Activated T-helper 2 cell treated with anti-CD3 and anti-CD28 coated beads, Interferon-gamma antibody, Interleukin-2, Interleukin-4, amounts not matched to agents 10 μg/mL and 5 μg/mL and 100 μg/mL, durations not matched to agents 14 hours and 24 hours and 36 hours (primary cell): ENCODE measurements around the gene IGFBP3. TPM values are rescaled to one million over a fixed set of nuclear protein-coding genes. Genes with fewer than 3 reads are reported as not detected.

Experiments used
- DNase-seq: peaks from one replicate; pipeline ENCODE4 v3.0.0; 2021; ENCODE audit warnings: low spot score
- H3K27ac Mint-ChIP-seq: one replicate; pipeline ENCODE4 v1.8.0; 2021; ENCODE audit warnings: mixed read lengths
- H3K27me3 Mint-ChIP-seq: one replicate; pipeline ENCODE4 v1.8.0; 2021; ENCODE audit warnings: low read depth, mixed read lengths
- H3K36me3 Mint-ChIP-seq: one replicate; pipeline ENCODE4 v1.8.0; 2021; ENCODE audit warnings: low read depth, mixed read lengths
- H3K4me1 Mint-ChIP-seq: one replicate; pipeline ENCODE4 v1.8.0; 2021; ENCODE audit warnings: low read depth, mixed read lengths
- H3K4me3 Mint-ChIP-seq: one replicate; pipeline ENCODE4 v1.8.0; 2021; ENCODE audit warnings: low read depth, mild to moderate bottlenecking, moderate library complexity, mixed read lengths
- H3K9me3 Mint-ChIP-seq: one replicate; pipeline ENCODE4 v1.8.0; 2021; ENCODE audit warnings: mixed read lengths
- intact Hi-C: fragments of 100-400 bp; cut with micrococcal nuclease; formaldehyde crosslinking; loops from one replicate; pipeline ENCODE4 v1.15.1; 2023
- total RNA-seq: library from RNA; stranded (reverse); gene quantifications from 2 replicates; pipeline ENCODE4 v1.2.3, GENCODE V29; 2022

Gene IGFBP3
- total RNA-seq, 1 donor from 2014 or later, result 0.48 TPM

- intact Hi-C loops, result no loop called here
Measured at GRCh38 chr7:45888185-45888992, 32.7 kb downstream of the IGFBP3 start, which contains the start of gene IGFBP1. Gene IGFBP1, plus strand, starts transcription at chr7:45888488. Its CDS starts 165 bp downstream, at chr7:45888653.

DNA sequence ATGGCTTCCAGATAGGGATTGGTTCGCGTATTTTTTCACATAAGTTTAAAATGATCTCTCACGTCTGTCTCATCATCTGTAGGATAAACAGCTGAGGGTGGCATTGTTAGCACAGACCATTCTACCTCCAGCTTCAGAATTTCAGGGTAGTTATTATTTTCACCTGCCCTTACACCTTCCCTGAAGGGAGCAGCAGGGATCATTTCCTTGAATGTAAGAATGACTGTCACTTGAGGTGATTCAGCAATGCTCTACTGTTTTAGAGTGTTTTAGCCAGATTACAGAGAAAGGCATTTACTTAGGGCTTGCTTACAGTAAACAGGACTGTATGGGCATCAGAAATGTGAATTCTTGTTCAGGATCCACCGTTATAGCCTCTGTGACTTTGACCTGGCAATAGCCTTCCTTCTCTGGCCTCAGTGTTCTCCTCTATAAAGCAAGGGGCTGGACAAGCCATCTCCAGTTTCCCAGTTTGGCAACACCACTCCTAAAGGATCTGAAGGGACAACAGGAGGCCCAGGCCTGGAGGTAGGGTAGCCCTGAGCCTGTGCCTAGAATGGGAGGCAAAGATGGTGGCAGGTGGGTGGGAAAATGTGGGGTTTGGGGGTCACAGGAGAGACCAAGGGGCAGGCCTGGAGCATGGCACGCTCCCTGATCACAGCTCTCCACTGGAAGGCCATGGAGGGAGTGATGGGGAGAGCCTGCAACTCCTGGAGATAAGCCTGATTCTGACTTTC lies 34.0 kb downstream of the IGFBP3 start:
- no peaks in the 10 kb centered on the region for H3K36me3 Mint-ChIP-seq
- peaks cover 42% of the 10 kb centered on the region for H3K27me3 Mint-ChIP-seq
- intact Hi-C loops, result no loop called here
- no peak overlapping the region for H3K4me3 Mint-ChIP-seq
- no peak for DNase-seq
- no peak overlapping the region for H3K27ac Mint-ChIP-seq
- no peaks in the 10 kb centered on the region for H3K4me1 Mint-ChIP-seq
- no peaks in the 10 kb centered on the region for H3K9me3 Mint-ChIP-seq

More at GRCh38 chr7:45888185-45888992, 32.7 kb downstream of the IGFBP3 start, which contains the start of gene IGFBP1:
- no peak within 1 kb of the TSS for H3K4me3 Mint-ChIP-seq
- no peak for DNase-seq
- H3K27me3 Mint-ChIP-seq, result peaks cover 42% of the 10 kb centered on the region
- no peaks in the 10 kb centered on the region for H3K4me1 Mint-ChIP-seq
- no peaks in the 10 kb centered on the region for H3K36me3 Mint-ChIP-seq
- H3K27ac Mint-ChIP-seq, result no peak within 1 kb of the TSS
- H3K9me3 Mint-ChIP-seq, result no peaks in the 10 kb centered on the region

DNA sequence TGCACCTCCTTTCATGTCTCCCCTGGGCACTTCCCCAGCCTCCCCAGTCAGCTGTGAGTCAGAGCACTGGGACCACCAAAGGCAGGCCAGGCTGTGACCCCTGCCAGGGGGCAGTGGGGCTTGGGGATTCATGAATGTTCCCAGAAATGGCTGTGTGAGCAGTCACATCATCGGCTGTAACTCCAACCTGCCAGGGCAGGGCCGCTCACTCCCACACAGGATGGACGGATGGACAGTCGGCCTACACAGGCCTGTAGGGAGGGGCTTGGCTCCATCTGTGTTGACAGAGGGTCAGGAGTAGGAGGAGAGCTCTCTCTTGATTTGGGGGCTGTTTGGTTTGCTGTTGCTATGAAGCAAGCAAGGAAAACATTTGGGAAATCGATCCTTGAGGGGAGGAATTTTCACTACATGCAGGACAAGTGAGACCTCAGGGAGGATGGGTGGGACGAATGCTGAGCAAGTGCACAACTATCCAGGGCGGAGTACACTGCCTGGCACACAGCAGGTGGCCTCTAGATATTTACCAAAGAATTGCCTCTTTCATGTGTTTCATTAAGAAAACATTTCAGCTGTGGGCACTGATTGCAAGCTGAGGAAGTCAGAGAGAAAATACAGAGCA lies 35.7 kb downstream of the IGFBP3 start:
- DNase-seq, result no peak
- intact Hi-C loops, result no loop called here
- Mint-ChIP-seq H3K36me3 (no peaks in the 10 kb centered on the region), H3K4me3 (no peak overlapping the region), H3K9me3 (no peaks in the 10 kb centered on the region), H3K27me3 (peaks cover 33% of the 10 kb centered on the region), H3K27ac (no peak overlapping the region), H3K4me1 (no peaks in the 10 kb centered on the region)

GRCh38 chr7:45884136-45884535 lies 36.9 kb downstream of the IGFBP3 start:
- no peak for DNase-seq
- Mint-ChIP-seq H3K4me1 (no peaks in the 10 kb centered on the region), H3K27me3 (peaks cover 23% of the 10 kb centered on the region), H3K27ac (no peak overlapping the region), H3K36me3 (no peaks in the 10 kb centered on the region), H3K9me3 (no peaks in the 10 kb centered on the region), H3K4me3 (no peak overlapping the region)
- intact Hi-C loops, result no loop called here

GRCh38 chr7:45882465-45882810 lies 38.6 kb downstream of the IGFBP3 start:
- intact Hi-C loops, result no loop called here
- Mint-ChIP-seq H3K27me3 (peaks cover 12% of the 10 kb centered on the region), H3K9me3 (no peaks in the 10 kb centered on the region), H3K4me3 (no peak overlapping the region), H3K27ac (no peak overlapping the region), H3K36me3 (no peaks in the 10 kb centered on the region), H3K4me1 (no peaks in the 10 kb centered on the region)
- no peak for DNase-seq

GRCh38 chr7:45881759-45882464 lies 39.2 kb downstream of the IGFBP3 start:
- Mint-ChIP-seq H3K4me3 (no peak overlapping the region), H3K27ac (no peak overlapping the region), H3K27me3 (peaks cover 7% of the 10 kb centered on the region), H3K4me1 (no peaks in the 10 kb centered on the region), H3K9me3 (no peaks in the 10 kb centered on the region), H3K36me3 (no peaks in the 10 kb centered on the region)
- intact Hi-C loops, result no loop called here
- no peak for DNase-seq

DNA sequence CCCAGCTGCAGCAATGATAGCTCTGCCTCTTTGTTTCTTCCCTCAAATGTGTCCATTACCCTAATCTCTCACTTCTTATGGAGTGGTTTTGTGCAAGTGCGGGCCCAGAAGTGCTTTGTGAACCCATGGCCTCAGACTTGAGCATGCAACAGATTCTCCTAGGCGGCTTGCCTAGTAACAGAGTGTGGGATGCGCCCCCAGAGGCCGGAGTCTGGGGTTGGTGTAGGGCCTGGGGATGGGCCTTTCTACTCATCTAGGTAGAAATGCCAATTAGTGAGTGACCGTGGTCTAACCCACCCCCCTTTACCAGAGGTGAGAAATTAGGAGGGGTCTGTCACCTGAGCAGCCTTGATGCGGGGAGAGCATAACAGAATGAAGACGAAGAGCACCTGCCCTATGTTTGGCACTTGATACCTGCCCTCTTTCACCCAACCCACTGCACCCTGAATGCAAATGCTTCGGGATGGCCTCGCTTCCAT lies 39.8 kb downstream of the IGFBP3 start:
- Mint-ChIP-seq H3K4me1 (no peaks in the 10 kb centered on the region), H3K4me3 (no peak overlapping the region), H3K27ac (no peak overlapping the region), H3K36me3 (no peaks in the 10 kb centered on the region), H3K27me3 (peaks cover 2% of the 10 kb centered on the region), H3K9me3 (no peaks in the 10 kb centered on the region)
- intact Hi-C loops, result no loop called here
- DNase-seq, result no peak

DNA sequence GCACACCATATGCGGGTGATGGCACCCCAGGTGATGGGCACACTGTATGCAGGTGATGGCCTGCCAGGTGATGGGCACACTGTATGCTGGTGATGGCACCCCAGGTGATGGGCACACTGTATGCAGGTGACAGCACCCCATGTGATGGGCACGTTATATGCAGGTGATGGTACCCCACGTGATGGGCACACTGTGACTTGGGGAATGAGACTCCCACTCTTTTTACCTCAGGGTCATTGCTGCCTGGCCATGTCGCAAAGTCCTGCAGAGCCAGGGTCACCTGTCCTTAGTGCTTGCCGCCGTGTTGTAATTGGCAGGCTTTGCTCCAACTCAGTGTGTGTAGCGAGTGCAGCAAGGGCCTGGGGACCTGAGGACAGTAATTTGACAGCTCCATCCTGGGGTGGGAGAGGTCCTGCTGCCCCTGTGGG lies 40.6 kb downstream of the IGFBP3 start:
- no peak for DNase-seq
- H3K27me3 Mint-ChIP-seq, result no peaks in the 10 kb centered on the region
- no peaks in the 10 kb centered on the region for H3K4me1 Mint-ChIP-seq
- no peaks in the 10 kb centered on the region for H3K9me3 Mint-ChIP-seq
- intact Hi-C loops, result no loop called here
- no peaks in the 10 kb centered on the region for H3K36me3 Mint-ChIP-seq
- no peak overlapping the region for H3K27ac Mint-ChIP-seq
- no peak overlapping the region for H3K4me3 Mint-ChIP-seq

- no peak overlapping the region for H3K27ac Mint-ChIP-seq
- H3K4me1 Mint-ChIP-seq, result no peaks in the 10 kb centered on the region
- intact Hi-C loops, result no loop called here
- no peaks in the 10 kb centered on the region for H3K9me3 Mint-ChIP-seq
- no peaks in the 10 kb centered on the region for H3K27me3 Mint-ChIP-seq
- no peak for DNase-seq
- H3K36me3 Mint-ChIP-seq, result no peaks in the 10 kb centered on the region
- H3K4me3 Mint-ChIP-seq, result no peak overlapping the region
Measured at GRCh38 chr7:45878457-45879144, 42.5 kb downstream of the IGFBP3 start.

DNA sequence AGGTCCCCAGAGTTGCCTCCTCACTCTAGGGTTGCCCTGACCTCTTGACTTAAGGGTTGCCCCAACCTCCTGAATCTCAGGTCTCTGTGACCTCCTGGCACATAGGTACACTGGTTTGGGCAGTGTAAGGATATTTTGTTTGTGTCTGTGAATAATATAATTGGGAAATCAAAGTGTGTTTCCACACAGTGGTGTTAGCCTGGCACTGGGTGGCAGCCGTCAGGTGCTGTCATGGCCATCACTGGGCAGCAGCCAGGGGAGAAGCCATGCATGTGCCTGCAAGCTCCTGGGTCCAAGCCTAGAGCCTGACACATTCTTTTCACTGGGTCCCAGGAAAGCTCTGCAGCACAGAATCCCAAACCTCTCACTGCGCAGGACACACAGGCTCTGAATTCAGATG lies 44.6 kb downstream of the IGFBP3 start:
- H3K4me1 Mint-ChIP-seq, result no peaks in the 10 kb centered on the region
- no peak overlapping the region for H3K4me3 Mint-ChIP-seq
- intact Hi-C loops, result no loop called here
- H3K9me3 Mint-ChIP-seq, result no peaks in the 10 kb centered on the region
- no peak for DNase-seq
- no peaks in the 10 kb centered on the region for H3K27me3 Mint-ChIP-seq
- no peak overlapping the region for H3K27ac Mint-ChIP-seq
- no peaks in the 10 kb centered on the region for H3K36me3 Mint-ChIP-seq

- Mint-ChIP-seq H3K27me3 (no peaks in the 10 kb centered on the region), H3K9me3 (no peaks in the 10 kb centered on the region), H3K36me3 (no peaks in the 10 kb centered on the region), H3K4me3 (no peak overlapping the region), H3K4me1 (no peaks in the 10 kb centered on the region), H3K27ac (no peak overlapping the region)
- intact Hi-C loops, result no loop called here
- DNase-seq, result no peak
Measured at GRCh38 chr7:45874408-45875131, 46.5 kb downstream of the IGFBP3 start.
